Mesendoderm (in vitro differentiated cells): ENCODE data around the gene SUCO.
"Not testable (repeated sequence)": the region's sequence is repeated elsewhere in the genome, so short reads cannot be mapped to it uniquely, and the experiment has no call there.

ENCODE experiments used
- DNase-seq: peaks from one replicate; pipeline ENCODE4 v3.0.0; 2013
- H2AK5ac ChIP-seq: 2 replicates; pipeline ENCODE4 v1.6.1; 2013; ENCODE audit warnings: low read length, inconsistent platforms
- H2BK120ac ChIP-seq: 2 replicates; pipeline ENCODE4 v1.6.1; 2013; ENCODE audit warnings: low read depth, mild to moderate bottlenecking, low read length, moderate library complexity, mixed read lengths
- H2BK15ac ChIP-seq: replicated peaks from 2 replicates; pipeline ENCODE4 v1.6.1; 2013; ENCODE audit warnings: low read depth, mild to moderate bottlenecking, moderate library complexity
- H2BK5ac ChIP-seq: 2 replicates; pipeline ENCODE4 v1.6.1; 2013; ENCODE audit warnings: low read length, inconsistent platforms
- H3K18ac ChIP-seq: 2 replicates; pipeline ENCODE4 v1.6.1; 2013; ENCODE audit warnings: mild to moderate bottlenecking, low read length, mixed read lengths
- H3K23ac ChIP-seq: one replicate; pipeline ENCODE4 v1.6.1; 2013; ENCODE audit warnings: low read length
- H3K27ac ChIP-seq: 2 replicates; pipeline ENCODE4 v1.5.1; 2013; ENCODE audit warnings: low read depth, mild to moderate bottlenecking, inconsistent platforms, low read length, moderate library complexity
- H3K27me3 ChIP-seq: 2 replicates; pipeline ENCODE4 v1.6.1; 2013; ENCODE audit warnings: low read length, control low read depth, mild to moderate bottlenecking, inconsistent platforms; ENCODE audit not compliant: insufficient read depth, poor library complexity
- H3K36me3 ChIP-seq: 2 replicates; pipeline ENCODE4 v1.6.1; 2013; ENCODE audit warnings: low read length, inconsistent platforms; ENCODE audit not compliant: control insufficient read depth, insufficient read depth
- H3K4ac ChIP-seq: one replicate; pipeline ENCODE4 v1.6.1; 2013; ENCODE audit warnings: low read depth, mild to moderate bottlenecking, low read length, moderate library complexity
- H3K4me1 ChIP-seq: 2 replicates; pipeline ENCODE4 v1.6.1; 2013; ENCODE audit warnings: low read depth, low read length, inconsistent platforms; ENCODE audit not compliant: control insufficient read depth
- H3K4me2 ChIP-seq: 2 replicates; pipeline ENCODE4 v1.6.1; 2013; ENCODE audit warnings: low read length
- H3K4me3 ChIP-seq: 2 replicates; pipeline ENCODE4 v1.5.1; 2013; ENCODE audit warnings: mild to moderate bottlenecking, low read length
- H3K56ac ChIP-seq: one replicate; pipeline ENCODE4 v1.6.1; 2013; ENCODE audit warnings: low read length
- H3K79me1 ChIP-seq: 2 replicates; pipeline ENCODE4 v1.6.1; 2013; ENCODE audit warnings: low read length, inconsistent platforms
- H3K79me2 ChIP-seq: 2 replicates; pipeline ENCODE4 v1.6.1; 2013; ENCODE audit warnings: mild to moderate bottlenecking, low read length; ENCODE audit not compliant: control insufficient read depth, insufficient read depth
- H3K9ac ChIP-seq: 2 replicates; pipeline ENCODE4 v1.6.1; 2013; ENCODE audit warnings: low read length, inconsistent platforms
- H4K5ac ChIP-seq: one replicate; pipeline ENCODE4 v1.6.1; 2013; ENCODE audit warnings: low read length
- H4K8ac ChIP-seq: one replicate; pipeline ENCODE4 v1.6.1; 2013; ENCODE audit warnings: low read depth, mild to moderate bottlenecking, control low read depth, low read length, moderate library complexity
- WGBS: extraction: QIAGEN DNeasy Blood & Tissue Kit; methylation state at CpG from one replicate; pipeline ENCODE4 v1.1.7; 2013; ENCODE audit warnings: low lambda C conversion rate, missing lambda C conversion rate; ENCODE audit not compliant: insufficient coverage; ENCODE audit errors: extremely low coverage; 5-methylcytosine and 5-hydroxymethylcytosine counted together

Gene SUCO

GRCh38 chr1:172487550-172487949 lies 45.4 kb upstream of the SUCO start:
- no CpG with 5 or more reads among the region's 4 CpGs for WGBS
- no peak overlapping the region for H2BK5ac ChIP-seq
- no peak for DNase-seq
- H3K4ac ChIP-seq, result no peak overlapping the region
- H3K18ac ChIP-seq, result no peak overlapping the region
- H3K23ac ChIP-seq, result no peak overlapping the region
- no peak overlapping the region for H3K56ac ChIP-seq
- no peak overlapping the region for H4K8ac ChIP-seq
- no peak overlapping the region for H3K9ac ChIP-seq
- H2AK5ac ChIP-seq, result no peak overlapping the region
- no peak overlapping the region for H2BK120ac ChIP-seq
- no peaks in the 10 kb centered on the region for H3K79me1 ChIP-seq
- H3K79me2 ChIP-seq, result no peaks in the 10 kb centered on the region
- no peaks in the 10 kb centered on the region for H3K4me1 ChIP-seq
- H3K27ac ChIP-seq, result no peak overlapping the region
- H3K4me2 ChIP-seq, result no peak overlapping the region
- no peak overlapping the region for H4K5ac ChIP-seq
- no peak overlapping the region for H2BK15ac ChIP-seq
- H3K36me3 ChIP-seq, result no peaks in the 10 kb centered on the region
- H3K27me3 ChIP-seq, result no peaks in the 10 kb centered on the region
- H3K4me3 ChIP-seq, result no peak overlapping the region

- Histone ChIP-seq H2BK120ac (no peak overlapping the region), H3K27ac (no peak overlapping the region), H3K9ac (no peak overlapping the region), H3K79me2 (no peaks in the 10 kb centered on the region), H3K4me2 (no peak overlapping the region), H2BK15ac (no peak overlapping the region), H3K4me3 (no peak overlapping the region), H3K18ac (no peak overlapping the region), H3K56ac (no peak overlapping the region), H3K4ac (no peak overlapping the region), H4K5ac (no peak overlapping the region), H3K36me3 (no peaks in the 10 kb centered on the region), H2AK5ac (no peak overlapping the region), H3K79me1 (no peaks in the 10 kb centered on the region), H3K23ac (no peak overlapping the region), H4K8ac (no peak overlapping the region), H3K4me1 (no peaks in the 10 kb centered on the region), H3K27me3 (no peaks in the 10 kb centered on the region), H2BK5ac (no peak overlapping the region)
- WGBS, result no CpG with 5 or more reads among the region's 3 CpGs
- DNase-seq, result no peak
These were observed 44.6 kb upstream of the SUCO start for GRCh38 chr1:172488393-172488792.

- Histone ChIP-seq H3K23ac (no peak overlapping the region), H3K4me3 (no peak overlapping the region), H2BK5ac (no peak overlapping the region), H2BK120ac (no peak overlapping the region), H3K27ac (no peak overlapping the region), H4K8ac (no peak overlapping the region), H3K36me3 (no peaks in the 10 kb centered on the region), H3K4me1 (no peaks in the 10 kb centered on the region), H3K18ac (no peak overlapping the region), H4K5ac (no peak overlapping the region), H3K79me2 (no peaks in the 10 kb centered on the region), H3K79me1 (no peaks in the 10 kb centered on the region), H3K9ac (no peak overlapping the region), H3K56ac (no peak overlapping the region), H3K4ac (no peak overlapping the region), H2BK15ac (no peak overlapping the region), H3K27me3 (no peaks in the 10 kb centered on the region), H3K4me2 (no peak overlapping the region), H2AK5ac (no peak overlapping the region)
- DNase-seq, result no peak
- WGBS, result no CpG with 5 or more reads among the region's 3 CpGs
These were observed 43.1 kb upstream of the SUCO start for GRCh38 chr1:172489847-172490246.

- no peak for DNase-seq
- H3K4me3 ChIP-seq, result no peak overlapping the region
- no peak overlapping the region for H3K9ac ChIP-seq
- H2BK15ac ChIP-seq, result no peak overlapping the region
- no peaks in the 10 kb centered on the region for H3K79me2 ChIP-seq
- no peak overlapping the region for H3K56ac ChIP-seq
- no peak overlapping the region for H3K18ac ChIP-seq
- H2BK5ac ChIP-seq, result no peak overlapping the region
- no peak overlapping the region for H3K4ac ChIP-seq
- no peaks in the 10 kb centered on the region for H3K36me3 ChIP-seq
- no peak overlapping the region for H3K4me2 ChIP-seq
- no peak overlapping the region for H2AK5ac ChIP-seq
- no peak overlapping the region for H3K23ac ChIP-seq
- no peak overlapping the region for H4K8ac ChIP-seq
- H3K4me1 ChIP-seq, result no peaks in the 10 kb centered on the region
- no CpG with 5 or more reads among the region's 1 CpG for WGBS
- no peak overlapping the region for H4K5ac ChIP-seq
- no peak overlapping the region for H3K27ac ChIP-seq
- no peaks in the 10 kb centered on the region for H3K79me1 ChIP-seq
- no peak overlapping the region for H2BK120ac ChIP-seq
- no peaks in the 10 kb centered on the region for H3K27me3 ChIP-seq
These were observed 40.5 kb upstream of the SUCO start for GRCh38 chr1:172492421-172492820.

- H2BK15ac ChIP-seq, result no peak overlapping the region
- H3K79me2 ChIP-seq, result no peaks in the 10 kb centered on the region
- no peak overlapping the region for H2AK5ac ChIP-seq
- H3K18ac ChIP-seq, result no peak overlapping the region
- no peak overlapping the region for H3K23ac ChIP-seq
- H4K5ac ChIP-seq, result no peak overlapping the region
- H3K56ac ChIP-seq, result no peak overlapping the region
- H3K36me3 ChIP-seq, result no peaks in the 10 kb centered on the region
- no peak for DNase-seq
- no peak overlapping the region for H3K4me3 ChIP-seq
- no peak overlapping the region for H3K4ac ChIP-seq
- no peaks in the 10 kb centered on the region for H3K79me1 ChIP-seq
- peak overlapping the region; percentile 6 for H2BK120ac ChIP-seq
- H3K27me3 ChIP-seq, result no peaks in the 10 kb centered on the region
- no peak overlapping the region for H3K4me2 ChIP-seq
- H2BK5ac ChIP-seq, result no peak overlapping the region
- no CpG with 5 or more reads among the region's 2 CpGs for WGBS
- no peaks in the 10 kb centered on the region for H3K4me1 ChIP-seq
- no peak overlapping the region for H3K27ac ChIP-seq
- H4K8ac ChIP-seq, result no peak overlapping the region
- H3K9ac ChIP-seq, result no peak overlapping the region
These were observed 38.8 kb upstream of the SUCO start for GRCh38 chr1:172494166-172494565.

- not testable (repeated sequence) for H3K9ac ChIP-seq, H2BK120ac ChIP-seq, DNase-seq, H4K5ac ChIP-seq, H3K27ac ChIP-seq, H3K18ac ChIP-seq, H3K79me1 ChIP-seq, H3K23ac ChIP-seq, H4K8ac ChIP-seq, H3K27me3 ChIP-seq, H2AK5ac ChIP-seq, H3K79me2 ChIP-seq, H3K56ac ChIP-seq, H3K4me2 ChIP-seq, H3K4me1 ChIP-seq, H2BK5ac ChIP-seq, H3K4me3 ChIP-seq, H2BK15ac ChIP-seq, H3K36me3 ChIP-seq, H3K4ac ChIP-seq
- no CpG with 5 or more reads among the region's 5 CpGs for WGBS
These were observed 36.8 kb upstream of the SUCO start for GRCh38 chr1:172496127-172496526.
